Osteocyte (in vitro differentiated cells): Measurements from ENCODE around the gene ERGIC1. TPM values are rescaled to one million over a fixed set of nuclear protein-coding genes. Genes with fewer than 3 reads are reported as not detected.

Experiments
- DNase-seq: peaks from one replicate; pipeline ENCODE4 v3.0.0; 2021; ENCODE audit warnings: mixed read lengths; ENCODE audit not compliant: unreplicated experiment; ENCODE audit errors: extremely low spot score
- H3K27ac Mint-ChIP-seq: one replicate; pipeline ENCODE4 v1.8.0; 2021; ENCODE audit warnings: mild to moderate bottlenecking, mixed read lengths; ENCODE audit not compliant: unreplicated experiment
- H3K27me3 Mint-ChIP-seq: one replicate; pipeline ENCODE4 v1.8.0; 2021; ENCODE audit warnings: mixed read lengths; ENCODE audit not compliant: unreplicated experiment
- H3K36me3 Mint-ChIP-seq: one replicate; pipeline ENCODE4 v1.8.0; 2021; ENCODE audit warnings: mixed read lengths; ENCODE audit not compliant: unreplicated experiment
- H3K4me1 Mint-ChIP-seq: one replicate; pipeline ENCODE4 v1.8.0; 2021; ENCODE audit warnings: mixed read lengths; ENCODE audit not compliant: unreplicated experiment
- H3K4me3 Mint-ChIP-seq: one replicate; pipeline ENCODE4 v1.8.0; 2021; ENCODE audit warnings: mild to moderate bottlenecking, moderate library complexity, mixed read lengths; ENCODE audit not compliant: unreplicated experiment
- H3K9me3 Mint-ChIP-seq: one replicate; pipeline ENCODE4 v1.8.0; 2021; ENCODE audit warnings: mixed read lengths; ENCODE audit not compliant: unreplicated experiment
- CTCF ChIP-seq: fragments of 200-600 bp; sonication (generic); IDR thresholded peaks from 2 replicates; pipeline ENCODE4 v1.5.0; 2021; ENCODE audit warnings: antibody characterized with exemption, mild to moderate bottlenecking, moderate library complexity
- total RNA-seq: library from RNA; stranded (reverse); gene quantifications from 2 replicates; pipeline ENCODE4 v1.2.1, GENCODE V29; 2021

The ERGIC1 gene
- total RNA-seq, 1 donor from 2014 or later, result 174 TPM

DNA sequence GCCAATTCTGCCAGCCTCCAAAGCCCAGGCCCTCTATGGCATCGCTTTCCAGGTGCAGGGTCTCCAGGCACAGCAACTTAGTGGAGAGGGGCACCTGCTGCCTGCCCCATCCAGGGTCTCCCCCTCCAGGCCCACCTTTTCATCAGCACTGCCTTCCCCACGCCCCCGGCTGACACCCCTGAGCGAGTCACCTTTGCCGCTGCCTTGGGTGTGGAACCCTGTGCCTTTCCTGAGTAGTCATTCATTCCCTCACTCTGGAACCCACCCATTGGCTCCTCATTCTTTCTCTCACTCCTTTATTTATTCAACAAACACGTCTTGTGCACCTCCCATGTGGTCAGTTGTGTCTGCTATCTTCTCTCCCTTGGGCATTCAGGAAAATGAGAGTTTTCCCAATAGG is 110.7 kb downstream of the ERGIC1 start:
- Mint-ChIP-seq H3K9me3 (no peaks in the 10 kb centered on the region), H3K36me3 (peaks cover 19% of the 10 kb centered on the region), H3K4me1 (peaks cover 18% of the 10 kb centered on the region), H3K4me3 (no peak overlapping the region), H3K27ac (no peak overlapping the region), H3K27me3 (no peaks in the 10 kb centered on the region)
- no peak for DNase-seq
- no peak for TF ChIP-seq CTCF

GRCh38 chr5:172945151-172945550 is 111.1 kb downstream of the ERGIC1 start:
- H3K4me1 Mint-ChIP-seq, result peaks cover 18% of the 10 kb centered on the region
- no peak overlapping the region for H3K27ac Mint-ChIP-seq
- TF ChIP-seq CTCF, result no peak
- no peak for DNase-seq
- H3K36me3 Mint-ChIP-seq, result peaks cover 19% of the 10 kb centered on the region
- no peaks in the 10 kb centered on the region for H3K27me3 Mint-ChIP-seq
- H3K9me3 Mint-ChIP-seq, result no peaks in the 10 kb centered on the region
- H3K4me3 Mint-ChIP-seq, result no peak overlapping the region

GRCh38 chr5:172946146-172946545 is 112.1 kb downstream of the ERGIC1 start:
- no peaks in the 10 kb centered on the region for H3K9me3 Mint-ChIP-seq
- H3K4me3 Mint-ChIP-seq, result no peak overlapping the region
- no peak overlapping the region for H3K27ac Mint-ChIP-seq
- H3K36me3 Mint-ChIP-seq, result peaks cover 18% of the 10 kb centered on the region
- no peak for TF ChIP-seq CTCF
- H3K4me1 Mint-ChIP-seq, result peaks cover 22% of the 10 kb centered on the region
- DNase-seq, result no peak
- no peaks in the 10 kb centered on the region for H3K27me3 Mint-ChIP-seq

GRCh38 chr5:172949426-172949825 is 115.4 kb downstream of the ERGIC1 start:
- H3K36me3 Mint-ChIP-seq, result peaks cover 20% of the 10 kb centered on the region
- no peak for DNase-seq
- H3K9me3 Mint-ChIP-seq, result no peaks in the 10 kb centered on the region
- H3K4me3 Mint-ChIP-seq, result no peak overlapping the region
- H3K27ac Mint-ChIP-seq, result no peak overlapping the region
- peaks cover 37% of the 10 kb centered on the region for H3K4me1 Mint-ChIP-seq
- no peaks in the 10 kb centered on the region for H3K27me3 Mint-ChIP-seq
- no peak for TF ChIP-seq CTCF

DNA sequence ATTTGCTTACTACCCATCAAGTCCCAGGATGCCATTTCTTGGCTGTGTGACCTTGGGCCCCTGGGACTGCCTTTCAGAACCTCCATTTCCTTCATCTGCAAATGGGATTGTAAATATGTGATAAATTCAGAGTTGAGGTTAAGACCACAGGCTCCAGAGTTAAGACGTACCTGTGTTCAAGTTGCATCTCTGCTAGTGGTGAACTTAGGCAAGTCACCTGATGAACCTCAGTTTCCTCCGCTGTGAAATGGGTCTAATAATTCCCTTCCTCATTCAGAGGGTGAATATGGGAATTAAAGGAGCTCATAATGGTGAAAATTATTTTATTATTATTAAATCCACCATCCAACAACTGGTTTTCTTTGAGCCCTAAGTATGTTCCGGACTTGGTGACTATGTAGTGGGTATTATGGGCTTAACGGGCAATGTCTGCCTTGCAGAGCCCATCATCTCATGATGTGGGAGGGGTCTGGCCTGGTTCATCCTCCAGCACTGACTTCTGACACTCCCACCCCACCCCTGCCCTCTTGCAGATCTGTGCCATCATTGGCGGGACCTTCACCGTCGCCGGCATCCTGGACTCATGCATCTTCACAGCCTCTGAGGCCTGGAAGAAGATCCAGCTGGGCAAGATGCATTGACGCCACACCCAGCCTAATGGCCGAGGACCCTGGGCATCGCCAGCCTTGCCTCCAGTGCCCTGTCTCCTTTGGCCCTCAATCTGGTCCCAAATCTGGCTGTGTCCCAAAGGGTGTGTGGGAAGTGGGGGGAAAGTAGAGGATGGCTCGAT is 116.3 kb downstream of the ERGIC1 start:
- H3K36me3 Mint-ChIP-seq, result peaks cover 17% of the 10 kb centered on the region
- H3K27ac Mint-ChIP-seq, result no peak overlapping the region
- H3K27me3 Mint-ChIP-seq, result no peaks in the 10 kb centered on the region
- no peak for TF ChIP-seq CTCF
- DNase-seq, result no peak
- H3K4me3 Mint-ChIP-seq, result no peak overlapping the region
- H3K4me1 Mint-ChIP-seq, result peaks cover 36% of the 10 kb centered on the region
- H3K9me3 Mint-ChIP-seq, result no peaks in the 10 kb centered on the region
